Measurements from ENCODE around the gene CERS3. TPM values are rescaled to one million over a fixed set of nuclear protein-coding genes. Genes with fewer than 3 reads are reported as not detected.
A peak's percentile ranks its signal among the peaks of the same experiment; 100 is the strongest.

Gene CERS3
- polyA plus RNA-seq, 1 of the 3 experiments (the other 2 are of a cell fraction): not detected

GRCh38 chr15:100439514-100439913 lies 89.2 kb downstream of the CERS3 start:
- no peak overlapping the region for H3K27ac ChIP-seq (ENCODE audit: low read depth in 2 of 2, low read length in 1 of 2)
- no peaks in the 10 kb centered on the region for H3K36me3 ChIP-seq (replicated peaks in 1 of 2; ENCODE audit: control insufficient read depth in 1 of 2, insufficient read depth in 2 of 2, low read length in 1 of 2)
- POLR2A ChIA-PET: no interaction called here
- TF ChIP-seq, protein P1, sequence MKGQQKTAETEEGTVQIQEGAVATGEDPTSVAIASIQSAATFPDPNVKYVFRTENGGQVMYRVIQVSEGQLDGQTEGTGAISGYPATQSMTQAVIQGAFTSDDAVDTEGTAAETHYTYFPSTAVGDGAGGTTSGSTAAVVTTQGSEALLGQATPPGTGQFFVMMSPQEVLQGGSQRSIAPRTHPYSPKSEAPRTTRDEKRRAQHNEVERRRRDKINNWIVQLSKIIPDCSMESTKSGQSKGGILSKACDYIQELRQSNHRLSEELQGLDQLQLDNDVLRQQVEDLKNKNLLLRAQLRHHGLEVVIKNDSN (IDR thresholded peaks at IDR 0.05; ENCODE audit: borderline replicate concordance, low read depth): no peak
- TF ChIP-seq USF2 (IDR thresholded peaks at IDR 0.05; ENCODE audit: borderline replicate concordance, low read depth, low read length) (no peak), RFX5 (IDR thresholded peaks at IDR 0.05; ENCODE audit: low read length) (no peak), FOSL2 (IDR thresholded peaks at IDR 0.05; ENCODE audit: borderline replicate concordance, low read depth) (no peak), TEAD4 (IDR thresholded peaks at IDR 0.05; ENCODE audit: borderline replicate concordance, insufficient read depth) (no peak), MXI1 (IDR thresholded peaks at IDR 0.05; ENCODE audit: low read depth, low read length) (no peak), JUND (IDR thresholded peaks at IDR 0.05) (no peak), FOXM1 (IDR thresholded peaks at IDR 0.05; ENCODE audit: low read depth) (no peak), CHD2 (IDR thresholded peaks at IDR 0.05; ENCODE audit: low read length, partially characterized antibody) (no peak), ELF1 (IDR thresholded peaks at IDR 0.05) (no peak), POLR2AphosphoS5 (IDR thresholded peaks at IDR 0.05; ENCODE audit: low read depth, low read length) (no peak)
- no peaks in the 10 kb centered on the region for H3K27me3 ChIP-seq (ENCODE audit: insufficient read depth)
- WGBS (ENCODE audit: low lambda C conversion rate): 45% methylated on average over 4 of the region's 4 CpGs
- H3K9ac ChIP-seq: no peak overlapping the region
- H3K4me3 ChIP-seq (ENCODE audit: low read depth in 2 of 2, low read length in 1 of 2): no peak overlapping the region
- no peaks in the 10 kb centered on the region for H4K20me1 ChIP-seq (ENCODE audit: insufficient read depth)
- H3K9me3 ChIP-seq: no peaks in the 10 kb centered on the region
- H2AFZ ChIP-seq (ENCODE audit: low read depth): no peak overlapping the region
- DNase-seq: no peak
- no peaks in the 10 kb centered on the region for H3F3A ChIP-seq (replicated peaks; ENCODE audit: insufficient read depth)
- CTCF ChIA-PET: interaction anchor here (1.2 kb wide), 1 partner anchor 97 kb away, joined by 4 read pairs; no protein-coding TSS in a partner anchor
- H3K9me2 ChIP-seq: no peaks in the 10 kb centered on the region
- H3K4me2 ChIP-seq: no peak overlapping the region
- peaks cover 0 to 3% of the 10 kb centered on the region in 2 experiments; a peak in 2 of 4 replicates for H3K4me1 ChIP-seq (ENCODE audit: control insufficient read depth in 1 of 2, insufficient read depth in 2 of 2, low read depth in 1 of 2, low read length in 1 of 2)
- no peaks in the 10 kb centered on the region for H3K79me2 ChIP-seq (ENCODE audit: insufficient read depth)

DNA sequence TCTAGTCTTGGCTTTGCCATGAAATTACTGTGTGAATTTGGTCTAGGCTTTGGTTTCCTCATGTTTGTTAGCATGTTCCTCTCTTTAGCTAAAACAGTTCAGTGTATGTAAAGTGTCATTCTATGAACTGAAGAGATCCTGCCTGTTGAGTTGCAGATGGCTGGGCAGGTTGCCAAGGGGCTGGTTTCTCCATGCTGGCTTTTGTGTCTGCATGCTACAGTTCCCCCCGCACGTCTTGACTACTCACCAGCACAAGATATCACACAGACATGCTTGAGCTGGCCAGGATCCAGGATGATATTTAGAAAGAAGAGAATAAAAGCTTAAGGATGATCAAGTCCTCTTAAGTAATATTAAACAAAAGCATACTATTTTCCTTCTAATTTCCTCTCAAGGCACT lies 90.2 kb downstream of the CERS3 start:
- peak overlapping the region in 1 of 2 experiments; percentile 28; a peak in 1 of 4 replicates for H3K27ac ChIP-seq (ENCODE audit: low read depth in 2 of 2, low read length in 1 of 2)
- WGBS (ENCODE audit: low lambda C conversion rate): 3% methylated on average over 2 of the region's 2 CpGs

More for the DNA sequence above, 90.2 kb downstream of the CERS3 start:
- no peaks in the 10 kb centered on the region for H3K79me2 ChIP-seq (ENCODE audit: insufficient read depth)
- no peaks in the 10 kb centered on the region for H3K36me3 ChIP-seq (replicated peaks in 1 of 2; ENCODE audit: control insufficient read depth in 1 of 2, insufficient read depth in 2 of 2, low read length in 1 of 2)
- no peaks in the 10 kb centered on the region for H3F3A ChIP-seq (replicated peaks; ENCODE audit: insufficient read depth)
- no peak overlapping the region for H2AFZ ChIP-seq (ENCODE audit: low read depth)
- H3K9me2 ChIP-seq: no peaks in the 10 kb centered on the region
- H3K27me3 ChIP-seq (ENCODE audit: insufficient read depth): no peaks in the 10 kb centered on the region
- H3K4me1 ChIP-seq (ENCODE audit: control insufficient read depth in 1 of 2, insufficient read depth in 2 of 2, low read depth in 1 of 2, low read length in 1 of 2): peaks cover 0 to 3% of the 10 kb centered on the region in 2 experiments; a peak in 2 of 4 replicates
- POLR2A ChIA-PET: no interaction called here
- CTCF ChIA-PET: interaction anchor here (1.2 kb wide), 1 partner anchor 96 kb away, joined by 4 read pairs; no protein-coding TSS in a partner anchor
- no peak overlapping the region for H3K9ac ChIP-seq
- TF ChIP-seq GATA2 (CRISPR knock-in tag; IDR thresholded peaks at IDR 0.05) (peak; percentile 29; the same call in 1 of the 2 replicates), MXI1 (IDR thresholded peaks at IDR 0.05; ENCODE audit: low read depth, low read length) (peak; percentile 88), EP300 (IDR thresholded peaks at IDR 0.05; ENCODE audit: borderline replicate concordance in 1 of 2, low read depth in 1 of 2, low read length in 1 of 2) (peak in 1 of 2 experiments; percentile 38; a peak in 2 of 4 replicates), RFX5 (IDR thresholded peaks at IDR 0.05; ENCODE audit: low read length) (no peak), EZH2phosphoT487 (IDR thresholded peaks at IDR 0.05; ENCODE audit: borderline replicate concordance, low read depth) (no peak), GABPA (IDR thresholded peaks at IDR 0.05; ENCODE audit: low read depth) (no peak), FOSL2 (IDR thresholded peaks at IDR 0.05; ENCODE audit: borderline replicate concordance, low read depth) (no peak), RCOR1 (IDR thresholded peaks at IDR 0.05; ENCODE audit: low read length) (0 out of 2 replicates have a peak, but pooled peaks have one; percentile 46), TEAD4 (IDR thresholded peaks at IDR 0.05; ENCODE audit: borderline replicate concordance, insufficient read depth) (no peak), RAD21 (IDR thresholded peaks at IDR 0.05; ENCODE audit: low read length) (no peak), NFIC (IDR thresholded peaks at IDR 0.05; ENCODE audit: borderline replicate concordance) (no peak)
- TF ChIP-seq, protein P2, sequence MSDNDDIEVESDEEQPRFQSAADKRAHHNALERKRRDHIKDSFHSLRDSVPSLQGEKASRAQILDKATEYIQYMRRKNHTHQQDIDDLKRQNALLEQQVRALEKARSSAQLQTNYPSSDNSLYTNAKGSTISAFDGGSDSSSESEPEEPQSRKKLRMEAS (IDR thresholded peaks at IDR 0.05; ENCODE audit: low read depth): no peak
- no peak overlapping the region for H3K4me2 ChIP-seq
- no peak overlapping the region for H3K4me3 ChIP-seq (ENCODE audit: low read depth in 2 of 2, low read length in 1 of 2)
- H4K20me1 ChIP-seq (ENCODE audit: insufficient read depth): no peaks in the 10 kb centered on the region
- no peaks in the 10 kb centered on the region for H3K9me3 ChIP-seq
- DNase-seq: peak; percentile 78
